ENCODE results near the gene MYH11. TPM values are rescaled to one million over a fixed set of nuclear protein-coding genes. Genes with fewer than 3 reads are reported as not detected.

MYH11 gene
- total and polyA plus RNA-seq, 2 experiments from 2014 or later, result 1.6 to 5.9 TPM

DNA sequence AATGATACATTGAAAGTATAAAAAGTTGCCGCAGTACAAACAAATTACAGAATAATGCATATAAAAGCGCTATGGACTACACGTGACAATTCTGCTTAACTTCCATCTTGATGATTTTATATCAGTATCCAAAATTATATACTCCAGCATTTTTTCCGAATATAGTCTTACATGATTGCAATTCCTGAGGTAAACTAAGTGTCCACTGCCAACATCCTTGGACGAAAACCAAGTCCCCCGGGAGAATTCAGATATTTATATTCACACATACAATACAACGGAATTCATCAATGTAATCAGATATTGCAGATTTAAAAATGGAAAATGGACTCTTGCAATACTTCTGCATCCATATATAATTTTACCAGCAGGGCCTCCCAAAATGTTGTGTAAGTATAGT, 8.9 kb upstream of the MYH11 start:
- H3K4me3 Mint-ChIP-seq, result no peak overlapping the region
- Histone ChIP-seq H3K27me3 (ENCODE audit: insufficient read depth) (no peaks in the 10 kb centered on the region), H4K20me1 (replicated peaks; ENCODE audit: insufficient read depth) (no peaks in the 10 kb centered on the region), H3K36me3 (ENCODE audit: insufficient read depth) (peaks cover 21% of the 10 kb centered on the region), H3K4me2 (no peak overlapping the region), H3K4me1 (ENCODE audit: insufficient read depth) (no peaks in the 10 kb centered on the region), H3K27ac (ENCODE audit: low read depth) (no peak overlapping the region), H3K4me3 (no peak overlapping the region), H3K9me2 (ENCODE audit: insufficient read depth) (no peaks in the 10 kb centered on the region), H2AFZ (no peak overlapping the region), H3F3A (replicated peaks; ENCODE audit: low read depth) (0 out of 2 replicates have a peak, but pooled peaks cover 3% of the 10 kb centered on the region), H3K79me2 (replicated peaks; ENCODE audit: insufficient read depth) (no peaks in the 10 kb centered on the region)
- H3K9me3 Mint-ChIP-seq, result no peaks in the 10 kb centered on the region
- TF ChIP-seq, protein P1, sequence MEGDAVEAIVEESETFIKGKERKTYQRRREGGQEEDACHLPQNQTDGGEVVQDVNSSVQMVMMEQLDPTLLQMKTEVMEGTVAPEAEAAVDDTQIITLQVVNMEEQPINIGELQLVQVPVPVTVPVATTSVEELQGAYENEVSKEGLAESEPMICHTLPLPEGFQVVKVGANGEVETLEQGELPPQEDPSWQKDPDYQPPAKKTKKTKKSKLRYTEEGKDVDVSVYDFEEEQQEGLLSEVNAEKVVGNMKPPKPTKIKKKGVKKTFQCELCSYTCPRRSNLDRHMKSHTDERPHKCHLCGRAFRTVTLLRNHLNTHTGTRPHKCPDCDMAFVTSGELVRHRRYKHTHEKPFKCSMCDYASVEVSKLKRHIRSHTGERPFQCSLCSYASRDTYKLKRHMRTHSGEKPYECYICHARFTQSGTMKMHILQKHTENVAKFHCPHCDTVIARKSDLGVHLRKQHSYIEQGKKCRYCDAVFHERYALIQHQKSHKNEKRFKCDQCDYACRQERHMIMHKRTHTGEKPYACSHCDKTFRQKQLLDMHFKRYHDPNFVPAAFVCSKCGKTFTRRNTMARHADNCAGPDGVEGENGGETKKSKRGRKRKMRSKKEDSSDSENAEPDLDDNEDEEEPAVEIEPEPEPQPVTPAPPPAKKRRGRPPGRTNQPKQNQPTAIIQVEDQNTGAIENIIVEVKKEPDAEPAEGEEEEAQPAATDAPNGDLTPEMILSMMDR (conservative IDR thresholded peaks at IDR 0.05; ENCODE audit: low read depth in 2 of 2), result no peak
- TF ChIP-seq, protein P2, sequence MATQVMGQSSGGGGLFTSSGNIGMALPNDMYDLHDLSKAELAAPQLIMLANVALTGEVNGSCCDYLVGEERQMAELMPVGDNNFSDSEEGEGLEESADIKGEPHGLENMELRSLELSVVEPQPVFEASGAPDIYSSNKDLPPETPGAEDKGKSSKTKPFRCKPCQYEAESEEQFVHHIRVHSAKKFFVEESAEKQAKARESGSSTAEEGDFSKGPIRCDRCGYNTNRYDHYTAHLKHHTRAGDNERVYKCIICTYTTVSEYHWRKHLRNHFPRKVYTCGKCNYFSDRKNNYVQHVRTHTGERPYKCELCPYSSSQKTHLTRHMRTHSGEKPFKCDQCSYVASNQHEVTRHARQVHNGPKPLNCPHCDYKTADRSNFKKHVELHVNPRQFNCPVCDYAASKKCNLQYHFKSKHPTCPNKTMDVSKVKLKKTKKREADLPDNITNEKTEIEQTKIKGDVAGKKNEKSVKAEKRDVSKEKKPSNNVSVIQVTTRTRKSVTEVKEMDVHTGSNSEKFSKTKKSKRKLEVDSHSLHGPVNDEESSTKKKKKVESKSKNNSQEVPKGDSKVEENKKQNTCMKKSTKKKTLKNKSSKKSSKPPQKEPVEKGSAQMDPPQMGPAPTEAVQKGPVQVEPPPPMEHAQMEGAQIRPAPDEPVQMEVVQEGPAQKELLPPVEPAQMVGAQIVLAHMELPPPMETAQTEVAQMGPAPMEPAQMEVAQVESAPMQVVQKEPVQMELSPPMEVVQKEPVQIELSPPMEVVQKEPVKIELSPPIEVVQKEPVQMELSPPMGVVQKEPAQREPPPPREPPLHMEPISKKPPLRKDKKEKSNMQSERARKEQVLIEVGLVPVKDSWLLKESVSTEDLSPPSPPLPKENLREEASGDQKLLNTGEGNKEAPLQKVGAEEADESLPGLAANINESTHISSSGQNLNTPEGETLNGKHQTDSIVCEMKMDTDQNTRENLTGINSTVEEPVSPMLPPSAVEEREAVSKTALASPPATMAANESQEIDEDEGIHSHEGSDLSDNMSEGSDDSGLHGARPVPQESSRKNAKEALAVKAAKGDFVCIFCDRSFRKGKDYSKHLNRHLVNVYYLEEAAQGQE (IDR thresholded peaks at IDR 0.05; ENCODE audit: unreplicated experiment), result no peak
- no peak for TF ChIP-seq EZH2phosphoT487 (IDR thresholded peaks at IDR 0.05; ENCODE audit: unreplicated experiment)
- TF ChIP-seq, protein P3, sequence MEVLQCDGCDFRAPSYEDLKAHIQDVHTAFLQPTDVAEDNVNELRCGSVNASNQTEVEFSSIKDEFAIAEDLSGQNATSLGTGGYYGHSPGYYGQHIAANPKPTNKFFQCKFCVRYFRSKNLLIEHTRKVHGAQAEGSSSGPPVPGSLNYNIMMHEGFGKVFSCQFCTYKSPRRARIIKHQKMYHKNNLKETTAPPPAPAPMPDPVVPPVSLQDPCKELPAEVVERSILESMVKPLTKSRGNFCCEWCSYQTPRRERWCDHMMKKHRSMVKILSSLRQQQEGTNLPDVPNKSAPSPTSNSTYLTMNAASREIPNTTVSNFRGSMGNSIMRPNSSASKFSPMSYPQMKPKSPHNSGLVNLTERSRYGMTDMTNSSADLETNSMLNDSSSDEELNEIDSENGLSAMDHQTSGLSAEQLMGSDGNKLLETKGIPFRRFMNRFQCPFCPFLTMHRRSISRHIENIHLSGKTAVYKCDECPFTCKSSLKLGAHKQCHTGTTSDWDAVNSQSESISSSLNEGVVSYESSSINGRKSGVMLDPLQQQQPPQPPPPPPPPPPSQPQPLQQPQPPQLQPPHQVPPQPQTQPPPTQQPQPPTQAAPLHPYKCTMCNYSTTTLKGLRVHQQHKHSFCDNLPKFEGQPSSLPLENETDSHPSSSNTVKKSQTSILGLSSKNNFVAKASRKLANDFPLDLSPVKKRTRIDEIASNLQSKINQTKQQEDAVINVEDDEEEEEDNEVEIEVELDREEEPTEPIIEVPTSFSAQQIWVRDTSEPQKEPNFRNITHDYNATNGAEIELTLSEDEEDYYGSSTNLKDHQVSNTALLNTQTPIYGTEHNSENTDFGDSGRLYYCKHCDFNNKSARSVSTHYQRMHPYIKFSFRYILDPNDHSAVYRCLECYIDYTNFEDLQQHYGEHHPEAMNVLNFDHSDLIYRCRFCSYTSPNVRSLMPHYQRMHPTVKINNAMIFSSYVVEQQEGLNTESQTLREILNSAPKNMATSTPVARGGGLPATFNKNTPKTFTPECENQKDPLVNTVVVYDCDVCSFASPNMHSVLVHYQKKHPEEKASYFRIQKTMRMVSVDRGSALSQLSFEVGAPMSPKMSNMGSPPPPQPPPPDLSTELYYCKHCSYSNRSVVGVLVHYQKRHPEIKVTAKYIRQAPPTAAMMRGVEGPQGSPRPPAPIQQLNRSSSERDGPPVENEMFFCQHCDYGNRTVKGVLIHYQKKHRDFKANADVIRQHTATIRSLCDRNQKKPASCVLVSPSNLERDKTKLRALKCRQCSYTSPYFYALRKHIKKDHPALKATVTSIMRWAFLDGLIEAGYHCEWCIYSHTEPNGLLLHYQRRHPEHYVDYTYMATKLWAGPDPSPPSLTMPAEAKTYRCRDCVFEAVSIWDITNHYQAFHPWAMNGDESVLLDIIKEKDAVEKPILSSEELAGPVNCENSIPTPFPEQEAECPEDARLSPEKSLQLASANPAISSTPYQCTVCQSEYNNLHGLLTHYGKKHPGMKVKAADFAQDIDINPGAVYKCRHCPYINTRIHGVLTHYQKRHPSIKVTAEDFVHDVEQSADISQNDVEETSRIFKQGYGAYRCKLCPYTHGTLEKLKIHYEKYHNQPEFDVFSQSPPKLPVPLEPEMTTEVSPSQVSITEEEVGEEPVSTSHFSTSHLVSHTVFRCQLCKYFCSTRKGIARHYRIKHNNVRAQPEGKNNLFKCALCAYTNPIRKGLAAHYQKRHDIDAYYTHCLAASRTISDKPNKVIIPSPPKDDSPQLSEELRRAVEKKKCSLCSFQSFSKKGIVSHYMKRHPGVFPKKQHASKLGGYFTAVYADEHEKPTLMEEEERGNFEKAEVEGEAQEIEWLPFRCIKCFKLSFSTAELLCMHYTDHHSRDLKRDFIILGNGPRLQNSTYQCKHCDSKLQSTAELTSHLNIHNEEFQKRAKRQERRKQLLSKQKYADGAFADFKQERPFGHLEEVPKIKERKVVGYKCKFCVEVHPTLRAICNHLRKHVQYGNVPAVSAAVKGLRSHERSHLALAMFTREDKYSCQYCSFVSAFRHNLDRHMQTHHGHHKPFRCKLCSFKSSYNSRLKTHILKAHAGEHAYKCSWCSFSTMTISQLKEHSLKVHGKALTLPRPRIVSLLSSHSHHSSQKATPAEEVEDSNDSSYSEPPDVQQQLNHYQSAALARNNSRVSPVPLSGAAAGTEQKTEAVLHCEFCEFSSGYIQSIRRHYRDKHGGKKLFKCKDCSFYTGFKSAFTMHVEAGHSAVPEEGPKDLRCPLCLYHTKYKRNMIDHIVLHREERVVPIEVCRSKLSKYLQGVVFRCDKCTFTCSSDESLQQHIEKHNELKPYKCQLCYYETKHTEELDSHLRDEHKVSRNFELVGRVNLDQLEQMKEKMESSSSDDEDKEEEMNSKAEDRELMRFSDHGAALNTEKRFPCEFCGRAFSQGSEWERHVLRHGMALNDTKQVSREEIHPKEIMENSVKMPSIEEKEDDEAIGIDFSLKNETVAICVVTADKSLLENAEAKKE (CRISPR knock-in tag; IDR thresholded peaks at IDR 0.05), result no peak
- TF ChIP-seq ZNF331 (CRISPR knock-in tag; IDR thresholded peaks at IDR 0.05; ENCODE audit: low read depth), result no peak
- no peak for TF ChIP-seq ZNF114 (CRISPR knock-in tag; IDR thresholded peaks at IDR 0.05)
- no peak for TF ChIP-seq STAT1 (IDR thresholded peaks at IDR 0.05; ENCODE audit: unreplicated experiment)
- no peak for TF ChIP-seq JUNB (IDR thresholded peaks at IDR 0.05; ENCODE audit: unreplicated experiment)
- no peak overlapping the region for H3K27ac Mint-ChIP-seq
- H3K27me3 Mint-ChIP-seq (ENCODE audit: insufficient read depth, low read depth, poor library complexity), result peaks cover 3% of the 10 kb centered on the region
- no peak for ATAC-seq
- DNase-seq (ENCODE audit: low spot score), result no peak
- peaks cover 18% of the 10 kb centered on the region for H3K36me3 Mint-ChIP-seq (ENCODE audit: low read depth)
- H3K4me1 Mint-ChIP-seq, result no peaks in the 10 kb centered on the region
